Stimulated activated CD4-positive, alpha-beta T cell treated with anti-CD3 and anti-CD28 coated beads, Interleukin-4, amount 100 ng/mL, for 48 hours (primary cell): ENCODE measurements around the gene UBR3.
A peak's percentile ranks its signal among the peaks of the same experiment; 100 is the strongest.
"Not testable (repeated sequence)": the region's sequence is repeated elsewhere in the genome, so short reads cannot be mapped to it uniquely, and the experiment has no call there.

ENCODE experiments used
- DNase-seq, 2 donors: peaks; one replicate each; pipeline ENCODE4 v3.0.0-alpha.2; 2020; ENCODE audit warnings: low read depth in 2 of 2

The UBR3 gene

GRCh38 chr2:169827272-169828140 is at the start of gene UBR3:
UBR3 (plus strand) TSS chr2:169827454; CDS start chr2:169827508, 54 bp downstream.
- peak; percentile 85 to 90 for DNase-seq

- DNase-seq = no peak
These were observed 48.8 kb upstream of the UBR3 start for GRCh38 chr2:169778446-169778845.

- no peak for DNase-seq
These were observed 45.8 kb upstream of the UBR3 start for GRCh38 chr2:169781249-169782013.

GRCh38 chr2:169782513-169782912 is 44.7 kb upstream of the UBR3 start:
- no peak for DNase-seq

GRCh38 chr2:169790581-169790980 is 36.7 kb upstream of the UBR3 start:
- no peak for DNase-seq

GRCh38 chr2:169795181-169795580 is 32.1 kb upstream of the UBR3 start:
- no peak for DNase-seq

GRCh38 chr2:169796441-169796840 is 30.8 kb upstream of the UBR3 start:
- DNase-seq = no peak

- no peak for DNase-seq
These were observed 29.7 kb upstream of the UBR3 start for GRCh38 chr2:169797601-169798000.

GRCh38 chr2:169798397-169798717 is 28.9 kb upstream of the UBR3 start:
- DNase-seq = no peak

- DNase-seq = peak; percentile 90 to 96
These were observed 28.3 kb upstream of the UBR3 start, which contains the start of gene SSB for GRCh38 chr2:169798718-169799592. SSB (plus strand) TSS chr2:169798871; CDS start chr2:169800961, 2,090 bp downstream.

- DNase-seq = no peak
These were observed 23.8 kb upstream of the UBR3 start for GRCh38 chr2:169803480-169803879.

GRCh38 chr2:169806586-169806985 is 20.7 kb upstream of the UBR3 start:
- DNase-seq = no peak

- no peak for DNase-seq
These were observed 19.0 kb upstream of the UBR3 start for GRCh38 chr2:169808221-169808620.

GRCh38 chr2:169815849-169816248 is 11.4 kb upstream of the UBR3 start:
- no peak for DNase-seq

GRCh38 chr2:169816961-169817360 is 10.3 kb upstream of the UBR3 start:
- not testable (repeated sequence) for DNase-seq

- DNase-seq = not testable (repeated sequence)
These were observed 9.9 kb upstream of the UBR3 start for GRCh38 chr2:169817369-169817768.

GRCh38 chr2:169818241-169818640 is 9.0 kb upstream of the UBR3 start:
- no peak for DNase-seq

GRCh38 chr2:169819106-169819505 is 8.1 kb upstream of the UBR3 start:
- DNase-seq = no peak

- DNase-seq = not testable (repeated sequence)
These were observed 7.2 kb upstream of the UBR3 start for GRCh38 chr2:169820101-169820500.

GRCh38 chr2:169822036-169822435 is 5.2 kb upstream of the UBR3 start:
- no peak for DNase-seq

GRCh38 chr2:169822785-169823392 is 4.4 kb upstream of the UBR3 start:
- DNase-seq = no peak

- DNase-seq = no peak
These were observed 3.3 kb upstream of the UBR3 start for GRCh38 chr2:169823996-169824372.
